GM04503 (cell line): ENCODE measurements around the gene FGD4.

Source experiments
- DNase-seq: peaks from one replicate; pipeline ENCODE4 v3.0.0-alpha.2; 2012; ENCODE audit warnings: low read depth

The FGD4 gene

DNA sequence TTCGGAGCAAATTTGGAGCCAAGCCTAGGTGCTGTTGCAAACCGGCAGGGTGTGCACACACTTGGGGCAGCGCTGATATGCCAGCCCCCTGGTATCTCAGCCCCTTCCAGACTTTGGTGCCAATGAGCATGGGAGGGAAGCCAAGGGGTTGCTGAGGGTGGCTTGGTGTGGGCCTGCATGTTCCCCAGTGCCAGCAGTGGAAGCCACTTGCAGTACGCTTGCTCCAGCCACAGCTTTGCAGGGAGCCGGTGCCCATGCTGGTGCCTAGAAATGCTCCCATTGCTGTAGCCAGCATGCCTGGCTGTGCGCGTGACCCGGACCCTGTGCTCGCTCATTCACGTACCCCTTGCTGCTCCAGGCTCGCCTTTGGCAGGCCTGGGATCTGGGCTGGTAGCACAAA is 212.6 kb downstream of the FGD4 start:
- DNase-seq, result no peak

DNA sequence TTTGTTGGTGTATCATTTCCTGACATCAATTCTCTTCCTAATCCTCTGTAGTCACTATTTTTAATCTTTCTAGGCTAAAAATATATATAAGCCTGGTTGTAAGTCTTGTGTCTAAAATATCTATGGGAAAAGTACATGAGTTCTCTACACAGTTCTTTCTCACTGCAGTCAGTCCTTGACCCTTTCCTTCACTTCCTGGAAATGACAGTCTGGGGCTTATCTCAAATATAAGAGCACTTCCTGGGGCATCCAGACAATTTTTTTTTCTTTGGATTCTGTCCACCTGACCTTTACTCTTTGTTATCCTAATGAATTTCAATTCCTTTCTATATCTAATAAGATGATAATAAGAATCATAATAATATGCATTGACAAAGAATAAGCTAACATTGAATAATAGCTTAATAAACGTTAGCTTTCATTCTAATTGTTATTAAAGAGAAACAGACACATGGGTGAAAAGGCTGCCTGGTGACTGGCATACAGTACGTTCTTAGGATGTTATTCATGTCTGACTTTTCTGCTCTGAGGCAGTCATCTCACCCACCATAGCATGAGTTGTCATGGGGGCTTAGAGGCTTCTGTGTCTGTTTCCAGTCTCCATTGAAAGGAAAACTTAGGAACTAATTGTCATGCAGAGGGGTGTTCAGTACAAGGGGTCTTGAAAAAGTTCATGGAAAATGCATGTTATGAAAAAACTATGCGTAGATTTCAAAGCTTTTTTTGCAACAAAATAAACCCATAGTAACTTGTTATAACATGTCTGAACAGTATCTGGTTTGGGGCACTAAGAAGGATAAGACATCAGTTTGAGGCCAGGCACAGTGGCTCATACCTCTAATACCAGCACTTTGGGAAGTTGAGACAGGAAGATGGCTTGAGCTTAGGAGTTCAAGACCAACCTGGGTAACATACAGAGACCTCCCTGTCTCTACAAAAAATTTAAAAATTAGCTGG is 213.6 kb downstream of the FGD4 start:
- DNase-seq, result no peak

DNA sequence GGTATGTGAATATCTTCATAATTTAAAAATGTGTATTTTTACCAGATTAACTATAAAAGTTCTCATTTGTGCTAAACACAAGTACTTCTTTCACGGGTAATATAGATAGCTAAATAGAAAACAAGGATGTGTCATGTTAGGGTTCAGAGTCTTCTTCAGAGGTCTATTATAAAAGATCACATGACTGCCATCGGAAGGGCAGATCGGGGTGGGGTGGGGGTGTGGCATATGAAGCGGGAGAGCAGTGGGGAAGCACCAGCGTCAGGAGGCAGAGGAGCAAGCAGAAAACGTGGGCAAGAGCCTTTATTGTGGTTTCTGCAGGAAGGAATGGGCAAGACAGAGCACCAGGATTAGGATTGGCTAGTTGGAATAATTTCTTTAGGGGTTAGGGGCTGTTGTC is 216.1 kb downstream of the FGD4 start:
- no peak for DNase-seq

DNA sequence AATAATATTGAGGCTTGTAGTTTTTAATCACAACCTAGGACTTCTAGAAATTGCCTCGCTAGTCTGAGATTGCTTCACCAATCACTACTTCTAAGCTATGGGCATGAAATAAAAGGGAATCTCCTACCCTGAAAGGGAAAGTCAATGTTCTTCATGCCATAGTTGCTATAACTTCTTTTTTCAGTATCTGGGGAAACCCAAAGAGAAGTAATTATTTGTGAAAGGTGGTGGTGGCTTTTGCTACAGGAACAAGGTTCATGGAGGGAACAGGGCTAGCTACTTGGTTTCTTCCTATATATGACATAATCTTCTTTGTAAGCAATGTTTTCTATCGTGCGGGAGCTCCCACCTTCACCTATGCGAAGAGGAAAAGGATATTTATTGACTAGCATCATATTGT is 218.2 kb downstream of the FGD4 start:
- DNase-seq, result no peak

DNA sequence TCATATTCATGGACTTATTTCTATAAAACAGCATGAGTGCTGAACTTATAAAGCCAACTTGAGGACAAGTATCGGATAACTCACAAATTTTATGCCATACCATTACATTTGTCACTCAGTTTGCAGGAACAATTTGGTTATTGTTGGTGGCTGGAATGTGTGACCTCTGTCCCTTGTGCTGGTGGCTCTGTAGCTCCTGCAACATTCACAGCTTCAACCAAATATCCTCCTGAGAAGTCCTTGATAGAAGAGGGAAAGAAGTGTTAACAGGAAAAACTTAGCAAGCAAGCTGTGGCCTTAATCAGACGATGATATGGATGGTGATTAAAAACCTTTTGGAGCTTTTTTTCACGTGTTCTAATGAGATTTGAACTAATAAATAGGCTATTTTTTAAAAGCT is 218.8 kb downstream of the FGD4 start:
- no peak for DNase-seq

DNA sequence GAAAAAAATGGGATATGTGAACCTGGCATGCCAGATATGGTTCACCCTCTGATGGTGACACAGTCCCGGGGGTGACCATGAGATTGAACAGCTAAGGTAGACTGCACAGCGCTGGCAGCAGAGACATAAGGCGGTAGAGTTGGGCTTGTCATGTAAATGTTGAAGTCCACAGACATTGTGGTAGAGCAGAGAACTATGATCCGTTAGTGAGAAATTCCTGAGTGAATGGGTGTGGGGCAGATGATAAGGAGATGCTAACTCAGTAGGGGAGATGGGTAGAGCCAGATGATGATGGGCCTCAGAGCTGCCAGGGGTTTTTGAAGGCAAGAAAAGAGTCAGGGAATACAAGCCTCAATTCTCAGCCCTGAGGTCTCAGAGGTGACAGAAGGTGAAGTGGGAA is 228.6 kb downstream of the FGD4 start:
- DNase-seq, result no peak

DNA sequence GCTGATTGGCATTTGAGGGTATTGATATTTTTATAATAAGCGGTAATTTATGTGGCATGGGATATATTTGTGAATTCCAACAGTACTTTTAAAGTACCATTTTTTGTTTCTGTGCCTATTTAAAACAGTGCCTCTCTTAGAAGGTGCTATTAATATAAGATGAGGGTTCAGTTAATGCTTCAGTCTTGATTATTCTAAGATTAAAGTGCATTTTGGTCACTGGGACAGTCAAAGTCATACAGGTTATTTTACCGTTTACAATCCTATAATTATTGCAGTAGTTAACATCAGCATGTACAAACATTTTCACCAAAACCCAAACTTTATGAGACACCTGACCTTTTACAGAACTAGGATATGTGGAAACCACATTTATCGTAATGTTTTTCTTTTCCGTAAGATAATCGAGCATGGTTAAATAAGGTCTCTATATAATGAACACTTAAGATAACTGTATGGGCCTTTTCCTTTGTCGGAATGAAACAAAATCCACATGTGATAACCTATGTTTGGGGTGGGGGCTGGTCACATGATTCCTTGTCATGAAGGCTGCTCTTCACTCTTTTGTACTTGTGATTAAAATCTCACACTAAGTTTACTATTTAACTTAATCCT is 242.0 kb downstream of the FGD4 start:
- DNase-seq, result no peak

DNA sequence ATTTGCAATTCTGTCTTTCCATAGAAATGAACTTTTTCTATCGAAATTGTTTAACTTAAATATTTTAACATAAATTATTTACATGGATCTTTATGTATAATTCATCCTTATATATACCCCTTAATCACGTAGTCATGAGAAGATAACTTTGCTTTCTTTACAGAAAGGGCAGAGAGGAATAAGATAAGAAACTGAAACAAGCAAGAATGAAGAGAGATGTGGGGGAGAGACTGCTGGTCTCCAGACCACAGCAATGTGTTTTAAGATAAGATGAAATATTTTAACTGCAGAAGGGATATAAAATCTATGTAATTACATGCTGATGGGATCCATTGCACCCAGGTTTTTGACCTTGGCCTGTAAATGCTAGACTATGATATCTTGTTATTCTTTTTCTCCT is 245.1 kb downstream of the FGD4 start:
- no peak for DNase-seq

DNA sequence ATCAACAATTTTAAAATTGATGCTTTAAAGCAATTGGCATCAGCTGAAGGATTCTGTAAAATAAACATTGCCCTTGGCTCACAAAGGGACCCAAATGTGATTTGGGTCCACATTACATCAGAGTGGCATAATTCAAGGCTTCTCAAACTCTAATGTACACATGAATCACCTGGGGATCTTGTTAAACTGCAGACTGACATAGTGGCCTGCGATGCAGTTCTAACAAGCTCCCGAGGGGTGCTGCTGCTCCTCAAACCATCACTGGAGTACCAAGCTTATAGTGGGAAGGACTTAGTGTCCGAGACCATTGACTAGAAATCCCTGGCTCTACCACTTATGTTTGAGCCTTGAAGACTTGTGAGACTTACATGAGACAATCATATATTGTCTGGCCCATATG is 247.9 kb downstream of the FGD4 start:
- no peak for DNase-seq

DNA sequence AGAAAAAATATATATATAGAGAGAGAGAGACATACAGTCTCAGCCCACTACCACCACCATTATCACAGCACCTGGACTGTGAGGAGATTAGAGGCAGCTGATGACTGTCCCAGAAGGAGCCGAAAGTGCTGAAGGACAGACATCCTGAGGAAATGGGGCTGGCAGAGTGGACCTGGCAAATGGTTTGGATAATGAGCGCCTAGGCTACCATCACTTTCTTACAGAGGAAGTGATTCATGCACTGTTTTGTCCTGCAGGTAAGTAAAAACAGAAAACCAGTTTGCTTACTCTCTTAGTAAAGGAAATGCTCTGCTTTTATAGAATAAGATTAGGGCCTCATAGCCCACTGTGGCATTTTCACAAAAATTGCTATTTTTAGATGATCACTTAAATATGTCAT is 251.2 kb downstream of the FGD4 start:
- no peak for DNase-seq

DNA sequence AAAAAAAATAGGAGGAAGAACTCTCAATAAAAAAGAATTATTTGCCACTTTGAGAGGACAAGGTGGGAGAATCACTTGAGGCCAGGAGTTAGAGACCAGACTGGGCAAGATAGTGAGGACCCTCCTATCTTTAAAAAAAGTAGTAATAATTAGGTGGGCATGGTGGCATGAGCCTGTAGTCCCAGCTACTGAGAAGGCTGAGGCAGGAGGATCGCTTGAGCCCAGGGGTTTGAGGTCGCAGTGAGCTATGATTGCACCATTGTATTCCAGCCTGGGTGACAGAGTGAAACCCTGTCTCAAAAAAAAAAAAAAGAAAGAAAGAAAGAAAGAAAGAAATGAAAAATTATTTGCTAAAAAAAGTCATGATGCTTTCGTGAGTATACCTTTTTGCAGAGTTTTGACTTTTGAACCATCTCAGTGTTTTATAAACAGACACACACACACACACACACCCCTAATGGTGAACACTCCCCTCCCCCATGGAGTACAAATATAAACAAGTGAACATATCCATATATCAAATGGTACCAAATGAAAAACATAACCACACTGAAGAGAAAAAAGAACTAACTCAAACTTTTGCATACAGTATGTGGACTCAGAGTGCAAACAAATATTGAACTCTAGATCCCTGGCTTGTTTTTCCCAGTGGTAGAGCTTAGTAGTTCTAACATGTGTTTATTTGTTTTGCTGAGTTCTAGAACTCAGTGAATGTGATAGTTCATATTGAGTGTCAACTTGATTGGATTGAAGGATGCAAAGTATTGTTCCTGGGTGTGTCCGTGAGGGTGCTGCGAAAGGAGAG is 252.0 kb downstream of the FGD4 start:
- no peak for DNase-seq

DNA sequence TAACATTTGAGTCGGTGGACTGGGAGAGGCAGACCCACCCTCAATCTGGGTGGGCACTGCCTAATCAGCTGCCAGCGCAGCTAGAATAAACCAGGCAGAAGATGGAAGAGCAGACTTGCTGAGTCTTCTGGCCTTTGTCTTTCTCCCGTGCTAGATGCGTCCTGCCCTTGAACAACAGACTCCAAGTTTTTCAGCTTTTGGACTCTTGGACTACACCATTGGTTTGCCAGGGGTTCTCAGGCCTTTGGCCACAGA is 252.5 kb downstream of the FGD4 start:
- DNase-seq, result no peak

DNA sequence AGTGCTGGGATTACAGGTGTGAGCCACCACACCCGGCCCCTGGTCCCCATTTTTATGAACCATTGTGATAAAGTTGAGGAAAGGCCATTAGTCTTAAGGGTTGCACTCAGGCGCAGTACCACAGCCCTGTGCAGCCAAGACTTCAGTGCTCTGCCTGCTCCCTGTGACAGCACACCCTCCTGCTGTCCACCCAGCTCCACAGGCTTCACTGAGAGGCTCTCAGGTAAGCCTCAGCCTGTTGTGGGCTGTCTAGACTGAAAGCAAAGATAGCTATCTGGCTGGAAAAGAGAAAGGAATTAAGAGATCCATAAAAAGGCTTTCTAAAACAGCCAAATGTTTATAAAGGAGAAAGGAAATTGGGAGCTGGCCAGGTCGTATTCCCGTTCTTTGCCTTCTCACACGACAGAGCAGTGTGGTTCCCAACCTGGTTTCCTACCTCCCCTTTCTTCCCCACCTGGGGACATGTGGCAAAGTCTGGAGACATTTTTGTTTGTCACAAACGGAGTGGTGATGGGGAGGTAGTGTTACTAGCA is 260.6 kb downstream of the FGD4 start:
- DNase-seq, result no peak

DNA sequence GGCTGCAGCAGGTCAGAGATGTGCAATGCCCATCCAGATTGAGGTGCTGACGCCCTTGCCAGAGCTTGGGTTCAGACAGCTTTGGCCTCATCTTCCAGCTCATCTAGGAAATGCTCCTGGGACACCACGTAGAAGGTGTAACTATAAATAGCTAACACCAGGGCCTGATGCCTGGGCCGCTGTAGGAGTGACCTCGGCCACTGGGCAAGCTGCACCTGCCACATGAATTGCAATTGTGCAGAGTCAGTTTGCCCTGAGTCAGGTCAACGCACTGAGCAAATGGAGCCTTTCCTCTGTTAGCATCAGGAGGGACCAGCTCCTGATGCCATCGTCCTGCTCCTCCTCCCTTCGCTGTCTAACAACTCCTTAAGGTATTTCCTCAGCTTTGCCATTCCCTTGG is 262.3 kb downstream of the FGD4 start:
- no peak for DNase-seq

DNA sequence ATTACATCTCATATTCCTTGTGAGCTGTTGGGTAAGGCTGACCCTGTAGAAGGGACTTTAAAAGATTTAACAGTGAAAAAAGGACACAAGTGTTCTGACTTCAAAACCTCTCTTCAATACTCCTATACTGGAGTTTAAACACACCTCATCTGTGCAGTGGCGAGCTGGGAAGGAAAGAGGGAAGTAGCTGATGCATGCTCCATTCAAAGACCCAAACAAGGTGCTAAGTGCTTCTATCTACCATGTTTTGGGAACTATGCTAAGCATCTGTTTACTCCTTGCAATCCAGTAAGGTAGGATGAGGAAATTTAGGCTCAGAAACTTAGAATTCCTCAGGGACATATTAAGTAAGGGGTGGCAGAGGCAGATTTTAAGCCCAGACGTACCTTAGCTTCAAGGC is 263.3 kb downstream of the FGD4 start:
- no peak for DNase-seq

DNA sequence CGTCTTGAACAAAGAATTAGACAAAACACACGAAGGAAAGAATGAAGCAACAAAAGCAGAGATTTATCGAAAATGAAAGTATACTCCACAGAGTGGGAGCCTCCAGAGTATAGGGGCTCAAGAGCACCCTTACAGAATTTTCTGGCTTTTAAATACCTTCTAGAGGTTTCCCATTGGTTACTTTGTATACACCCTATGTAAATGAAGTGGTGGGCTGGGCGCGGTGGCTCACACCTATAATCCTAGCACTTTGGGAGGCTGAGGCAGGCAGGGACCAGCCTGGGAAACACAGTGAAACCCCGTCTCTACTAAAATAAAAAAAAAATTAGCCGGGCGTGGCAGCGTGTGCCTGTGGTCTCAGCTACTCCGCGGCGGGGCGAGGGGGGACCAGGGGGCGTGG is 266.7 kb downstream of the FGD4 start:
- no peak for DNase-seq

DNA sequence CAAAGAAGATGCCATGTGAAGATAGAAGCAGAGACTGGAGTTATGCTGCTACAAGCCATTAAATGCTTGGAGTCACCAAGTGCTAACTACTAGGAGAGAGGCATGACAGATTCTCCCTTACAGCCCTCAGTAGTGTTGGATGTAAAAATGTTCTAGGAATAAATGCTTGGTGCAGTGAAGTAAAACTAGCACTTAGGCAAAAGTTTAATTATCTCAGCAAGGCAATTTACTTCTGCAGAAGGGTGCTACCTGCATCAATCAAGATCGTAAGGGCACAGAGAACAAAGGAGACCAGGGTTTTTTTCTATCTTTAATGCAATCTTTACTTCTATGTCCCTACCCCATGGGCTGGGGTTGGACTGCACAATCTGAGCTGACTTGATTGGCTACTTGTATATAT is 270.2 kb downstream of the FGD4 start:
- no peak for DNase-seq

DNA sequence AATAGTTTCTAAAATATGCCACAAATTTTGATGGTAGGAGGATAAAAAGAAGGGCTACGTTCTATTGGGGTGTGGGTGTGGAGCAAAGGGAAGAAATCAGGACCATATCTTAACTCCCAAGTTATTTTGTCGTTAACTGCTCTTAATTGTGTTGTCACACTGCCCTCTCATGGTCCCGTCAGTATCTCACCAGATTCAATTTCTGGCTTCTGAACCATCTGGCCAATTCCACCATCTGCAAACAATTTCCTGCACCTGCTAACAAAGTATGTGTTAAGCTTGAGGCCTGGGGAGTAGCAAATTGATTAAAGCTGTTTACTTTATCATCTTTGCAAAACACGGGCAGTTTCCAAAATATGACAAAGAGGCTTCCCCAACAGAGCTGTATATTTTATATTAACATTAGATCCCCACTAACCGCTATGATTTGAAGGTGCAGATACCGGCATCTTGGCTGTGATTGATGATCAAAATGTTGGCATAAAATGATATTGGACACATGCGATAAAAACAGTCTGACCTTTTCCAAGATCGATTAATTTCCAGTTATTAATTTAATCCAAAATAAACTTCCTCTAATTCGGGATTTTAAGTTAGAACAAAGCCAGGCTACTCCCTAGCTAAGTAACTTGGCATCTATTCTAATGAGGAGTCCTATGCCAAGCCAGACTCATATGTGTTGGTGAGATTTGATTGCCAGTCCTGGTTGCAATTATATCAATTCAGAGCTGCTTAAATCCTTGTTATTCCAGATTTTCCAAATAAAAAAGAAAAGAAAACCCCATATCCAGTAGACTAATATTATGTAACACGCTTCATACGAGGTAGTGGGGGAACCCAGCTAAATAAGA is 272.8 kb downstream of the FGD4 start:
- DNase-seq, result peak; percentile 65

DNA sequence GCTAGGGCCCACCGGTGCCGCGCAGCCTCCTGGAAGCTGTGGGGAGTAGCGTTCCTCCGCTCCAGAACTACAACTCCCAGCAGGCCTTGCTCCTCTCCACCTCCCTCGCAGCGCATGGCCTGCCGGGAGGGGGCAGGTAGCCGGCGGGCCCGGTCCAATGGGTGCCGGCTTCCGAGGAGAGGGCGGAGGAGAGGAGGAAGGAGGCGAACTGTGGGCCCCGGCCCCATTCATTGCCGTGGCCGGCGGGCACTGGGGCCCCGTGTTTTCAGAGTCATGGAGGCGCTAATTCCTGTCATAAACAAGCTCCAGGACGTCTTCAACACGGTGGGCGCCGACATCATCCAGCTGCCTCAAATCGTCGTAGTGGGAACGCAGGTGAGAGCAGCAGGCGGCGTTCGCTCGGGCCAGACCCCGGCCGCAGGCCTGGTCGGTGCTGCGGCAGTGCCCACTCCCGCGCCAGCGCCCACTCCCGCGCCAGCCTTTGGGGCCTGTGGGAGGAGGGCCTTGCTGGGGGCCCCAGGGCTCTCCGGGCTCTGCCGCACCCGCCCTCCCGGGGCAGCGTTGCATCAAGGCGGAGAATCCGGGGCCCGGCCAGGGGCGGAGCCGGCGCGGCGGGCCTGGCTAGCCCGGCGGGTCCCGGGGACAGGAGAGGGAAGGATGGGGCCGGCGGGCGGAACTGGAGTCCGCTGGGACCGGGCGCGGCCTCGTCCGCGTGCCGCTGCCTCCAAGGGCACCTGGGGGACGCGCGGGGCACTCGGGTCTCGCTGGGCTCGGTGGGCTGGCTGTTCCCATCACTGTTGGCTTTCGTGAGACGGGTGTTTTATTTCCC is 279.9 kb downstream of the FGD4 start, which contains the start of gene DNM1L:
Gene DNM1L, plus strand, starts transcription at position 211 of the 829 bp plus-strand sequence. Its CDS starts 63 bp downstream, at position 274.
- peak; percentile 78 for DNase-seq

DNA sequence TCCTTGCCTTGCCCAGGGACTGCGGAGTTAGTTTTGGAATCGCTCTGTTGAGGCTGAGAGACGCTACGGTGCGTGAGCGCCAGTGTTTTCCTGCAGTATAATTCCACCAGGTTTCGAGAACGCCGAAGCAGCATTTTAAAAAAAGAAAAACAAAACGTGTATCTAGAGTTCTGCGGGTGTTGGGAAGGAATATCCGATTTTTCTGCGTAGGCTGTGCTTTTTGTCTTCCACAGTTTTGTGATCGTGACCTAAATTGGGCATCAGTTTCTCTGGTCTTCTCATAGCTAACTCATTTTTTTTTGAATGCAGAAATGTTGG is 280.5 kb downstream of the FGD4 start:
- DNase-seq, result no peak

DNA sequence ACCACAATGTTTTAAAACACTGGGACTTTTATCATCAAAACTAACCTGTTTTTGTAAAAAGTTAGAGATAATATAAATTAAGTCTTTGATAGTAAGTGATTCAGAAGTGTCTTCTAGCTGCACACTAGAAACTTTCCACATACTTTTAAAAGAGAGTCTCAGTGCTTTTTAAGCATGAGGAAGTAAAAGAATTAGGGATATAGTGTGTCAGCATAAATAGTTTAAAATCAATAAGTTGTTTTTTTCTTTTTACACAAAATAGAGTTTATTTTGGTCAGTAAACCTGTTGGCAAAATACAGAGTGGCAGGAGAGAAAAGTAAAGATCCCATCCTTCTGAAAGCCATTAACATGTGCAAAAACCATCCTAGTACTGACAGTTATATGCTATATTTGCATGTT is 281.4 kb downstream of the FGD4 start:
- DNase-seq, result no peak
